ENCODE results near the gene PPP4R3A.
"Not testable (repeated sequence)": the region's sequence is repeated elsewhere in the genome, so short reads cannot be mapped to it uniquely, and the experiment has no call there.

Gene PPP4R3A

DNA sequence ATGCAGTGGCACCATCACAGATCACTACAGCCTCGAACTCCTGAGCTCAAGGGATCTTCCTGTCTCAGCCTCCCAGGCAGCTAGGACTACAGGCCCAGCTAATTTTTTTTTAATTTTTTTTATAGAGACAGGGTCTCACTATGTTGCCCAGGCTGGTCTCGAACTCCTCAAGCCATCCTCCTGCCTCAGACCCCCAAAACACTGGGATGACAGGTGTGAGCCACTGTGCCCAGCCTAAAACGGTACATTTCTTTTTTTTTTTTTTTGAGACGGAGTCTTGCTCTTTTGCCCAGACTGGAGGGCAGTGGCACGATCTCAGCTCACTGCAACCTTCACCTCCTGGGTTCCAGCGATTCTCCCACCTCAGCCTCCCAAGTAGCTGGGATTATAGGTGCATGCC is 100.9 kb downstream of the PPP4R3A start:
- DNase-seq (ENCODE audit: low read depth in 2 of 2), result not testable (repeated sequence)
